Measurements from ENCODE around the gene DSCAM.

DNA sequence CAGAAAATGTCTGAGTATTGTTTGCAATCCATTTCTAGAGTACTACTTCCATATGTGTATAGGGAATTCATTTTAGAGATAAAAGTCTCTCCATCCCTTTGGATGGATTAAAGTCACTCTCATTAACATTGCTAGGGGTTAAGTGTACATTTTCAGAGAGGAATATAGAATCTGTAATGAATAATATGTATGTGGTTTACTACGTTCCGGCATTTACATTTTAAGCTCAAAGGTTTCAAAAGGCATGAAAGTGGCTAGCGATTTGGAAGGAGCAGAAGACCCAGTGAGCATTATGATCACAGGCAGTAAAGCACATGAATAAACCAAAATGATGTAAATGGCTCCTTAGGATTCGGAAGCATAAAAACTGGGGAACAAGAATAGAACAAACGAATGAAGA, 123.0 kb downstream of the DSCAM start:
- TF ChIP-seq EGR1 (IDR thresholded peaks at IDR 0.05) (no peak), TEAD4 (IDR thresholded peaks at IDR 0.05) (no peak), RAD21 (IDR thresholded peaks at IDR 0.05; ENCODE audit: low read depth) (no peak), FOXM1 (IDR thresholded peaks at IDR 0.05; ENCODE audit: borderline replicate concordance, low read depth) (no peak), TCF12 (IDR thresholded peaks at IDR 0.05; ENCODE audit: low read depth) (no peak), TAF1 (IDR thresholded peaks at IDR 0.05; ENCODE audit: low read depth) (no peak), YY1 (IDR thresholded peaks at IDR 0.05; ENCODE audit: low read depth) (no peak), CEBPB (IDR thresholded peaks at IDR 0.05) (no peak), ZBTB7A (IDR thresholded peaks at IDR 0.05; ENCODE audit: low read depth) (no peak), CREB1 (IDR thresholded peaks at IDR 0.05; ENCODE audit: low read depth) (no peak), EP300 (IDR thresholded peaks at IDR 0.05; ENCODE audit: borderline replicate concordance) (no peak), NFIC (IDR thresholded peaks at IDR 0.05) (no peak)
- TF ChIP-seq, protein P1, sequence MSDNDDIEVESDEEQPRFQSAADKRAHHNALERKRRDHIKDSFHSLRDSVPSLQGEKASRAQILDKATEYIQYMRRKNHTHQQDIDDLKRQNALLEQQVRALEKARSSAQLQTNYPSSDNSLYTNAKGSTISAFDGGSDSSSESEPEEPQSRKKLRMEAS (IDR thresholded peaks at IDR 0.05) = no peak
- TF ChIP-seq, protein P2, sequence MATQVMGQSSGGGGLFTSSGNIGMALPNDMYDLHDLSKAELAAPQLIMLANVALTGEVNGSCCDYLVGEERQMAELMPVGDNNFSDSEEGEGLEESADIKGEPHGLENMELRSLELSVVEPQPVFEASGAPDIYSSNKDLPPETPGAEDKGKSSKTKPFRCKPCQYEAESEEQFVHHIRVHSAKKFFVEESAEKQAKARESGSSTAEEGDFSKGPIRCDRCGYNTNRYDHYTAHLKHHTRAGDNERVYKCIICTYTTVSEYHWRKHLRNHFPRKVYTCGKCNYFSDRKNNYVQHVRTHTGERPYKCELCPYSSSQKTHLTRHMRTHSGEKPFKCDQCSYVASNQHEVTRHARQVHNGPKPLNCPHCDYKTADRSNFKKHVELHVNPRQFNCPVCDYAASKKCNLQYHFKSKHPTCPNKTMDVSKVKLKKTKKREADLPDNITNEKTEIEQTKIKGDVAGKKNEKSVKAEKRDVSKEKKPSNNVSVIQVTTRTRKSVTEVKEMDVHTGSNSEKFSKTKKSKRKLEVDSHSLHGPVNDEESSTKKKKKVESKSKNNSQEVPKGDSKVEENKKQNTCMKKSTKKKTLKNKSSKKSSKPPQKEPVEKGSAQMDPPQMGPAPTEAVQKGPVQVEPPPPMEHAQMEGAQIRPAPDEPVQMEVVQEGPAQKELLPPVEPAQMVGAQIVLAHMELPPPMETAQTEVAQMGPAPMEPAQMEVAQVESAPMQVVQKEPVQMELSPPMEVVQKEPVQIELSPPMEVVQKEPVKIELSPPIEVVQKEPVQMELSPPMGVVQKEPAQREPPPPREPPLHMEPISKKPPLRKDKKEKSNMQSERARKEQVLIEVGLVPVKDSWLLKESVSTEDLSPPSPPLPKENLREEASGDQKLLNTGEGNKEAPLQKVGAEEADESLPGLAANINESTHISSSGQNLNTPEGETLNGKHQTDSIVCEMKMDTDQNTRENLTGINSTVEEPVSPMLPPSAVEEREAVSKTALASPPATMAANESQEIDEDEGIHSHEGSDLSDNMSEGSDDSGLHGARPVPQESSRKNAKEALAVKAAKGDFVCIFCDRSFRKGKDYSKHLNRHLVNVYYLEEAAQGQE (IDR thresholded peaks at IDR 0.05; ENCODE audit: low read depth) = no peak

All from Ishikawa (cell line).